Left hindlimb (tissue), 1 donor: Measurements from ENCODE around the gene KCNIP4.

Experiments
- DNase-seq: peaks from one replicate; pipeline ENCODE4 v3.0.0-alpha.2; 2018

KCNIP4 gene

GRCh38 chr4:21835712-21836111, 112.9 kb downstream of the KCNIP4 start:
- DNase-seq, result no peak

- no peak for DNase-seq
These were observed 118.3 kb downstream of the KCNIP4 start for GRCh38 chr4:21830272-21830671.

- no peak for DNase-seq
These were observed 121.0 kb downstream of the KCNIP4 start for GRCh38 chr4:21827575-21827974.

- DNase-seq, result no peak
These were observed 122.5 kb downstream of the KCNIP4 start for GRCh38 chr4:21826071-21826470.

- peak; percentile 47 for DNase-seq
These were observed 129.5 kb downstream of the KCNIP4 start for GRCh38 chr4:21819086-21819485.

GRCh38 chr4:21815651-21816377, 132.8 kb downstream of the KCNIP4 start:
- DNase-seq, result no peak

- DNase-seq, result no peak
These were observed 137.0 kb downstream of the KCNIP4 start for GRCh38 chr4:21811565-21811964.

- DNase-seq, result no peak
These were observed 141.6 kb downstream of the KCNIP4 start for GRCh38 chr4:21806991-21807390.

GRCh38 chr4:21802406-21802805, 146.2 kb downstream of the KCNIP4 start:
- DNase-seq, result no peak

- DNase-seq, result no peak
These were observed 146.7 kb downstream of the KCNIP4 start for GRCh38 chr4:21801661-21802385.

GRCh38 chr4:21795091-21795490, 153.5 kb downstream of the KCNIP4 start:
- no peak for DNase-seq

- no peak for DNase-seq
These were observed 155.8 kb downstream of the KCNIP4 start for GRCh38 chr4:21792736-21793135.

GRCh38 chr4:21790438-21791029, 158.0 kb downstream of the KCNIP4 start:
- DNase-seq, result no peak

GRCh38 chr4:21780148-21780547, 168.4 kb downstream of the KCNIP4 start:
- no peak for DNase-seq

GRCh38 chr4:21778702-21779101, 169.9 kb downstream of the KCNIP4 start:
- no peak for DNase-seq

GRCh38 chr4:21775703-21776102, 172.9 kb downstream of the KCNIP4 start:
- no peak for DNase-seq

GRCh38 chr4:21769404-21770147, 179.0 kb downstream of the KCNIP4 start:
- no peak for DNase-seq

GRCh38 chr4:21768349-21769310, 179.9 kb downstream of the KCNIP4 start:
- DNase-seq, result no peak

- peak; percentile 33 for DNase-seq
These were observed 182.7 kb downstream of the KCNIP4 start for GRCh38 chr4:21765810-21766407.

- DNase-seq, result no peak
These were observed 184.7 kb downstream of the KCNIP4 start for GRCh38 chr4:21763855-21764254.

GRCh38 chr4:21757248-21757647, 191.3 kb downstream of the KCNIP4 start:
- DNase-seq, result no peak
